Liver (tissue), 9 donors: ENCODE results near the gene ATP5F1B. TPM values are rescaled to one million over a fixed set of nuclear protein-coding genes. Genes with fewer than 3 reads are reported as not detected.

Experiments used
- DNase-seq: peaks from one replicate; pipeline ENCODE4 v3.0.0-alpha.2; 2017; ENCODE audit warnings: low spot score
- H3K27ac ChIP-seq, 2 donors: one replicate each; pipeline ENCODE4 v1.7.0; 2013; ENCODE audit warnings: inconsistent platforms in 2 of 2, low read length in 2 of 2, control low read depth in 1 of 2, low read depth in 1 of 2, mild to moderate bottlenecking in 1 of 2
- H3K27me3 ChIP-seq, 4 donors: one replicate each; pipeline versions ENCODE4 v1.6.1 to v1.7.0; 2013; ENCODE audit warnings: low read length in 3 of 4, inconsistent platforms in 1 of 4, mild to moderate bottlenecking in 1 of 4, moderate library complexity in 1 of 4; ENCODE audit not compliant: control insufficient read depth in 4 of 4, insufficient read depth in 4 of 4
- H3K36me3 ChIP-seq, 4 donors: one replicate each; pipeline versions ENCODE4 v1.6.1 to v1.7.0; 2013; ENCODE audit warnings: low read length in 3 of 4, mild to moderate bottlenecking in 3 of 4, low read depth in 1 of 4, moderate library complexity in 1 of 4; ENCODE audit not compliant: control insufficient read depth in 4 of 4, insufficient read depth in 3 of 4
- H3K4me1 ChIP-seq, 4 donors: one replicate each; pipeline versions ENCODE4 v1.6.1 to v1.7.0; 2013; ENCODE audit warnings: low read length in 3 of 4, mild to moderate bottlenecking in 3 of 4, moderate library complexity in 1 of 4; ENCODE audit not compliant: control insufficient read depth in 4 of 4, insufficient read depth in 4 of 4
- H3K4me3 ChIP-seq, 3 donors: one replicate each; pipeline versions ENCODE4 v1.6.1 to v1.7.0; 2013; ENCODE audit warnings: low read length in 3 of 3, control low read depth in 1 of 3, low read depth in 1 of 3, mild to moderate bottlenecking in 1 of 3
- H3K9ac ChIP-seq, 2 donors: one replicate each; pipeline ENCODE4 v1.7.0; 2013; ENCODE audit warnings: low read length in 2 of 2, mild to moderate bottlenecking in 2 of 2, moderate library complexity in 2 of 2, control low read depth in 1 of 2, low read depth in 1 of 2
- H3K9me3 ChIP-seq, 4 donors: one replicate each; pipeline versions ENCODE4 v1.6.1 to v1.7.0; 2013; ENCODE audit warnings: low read length in 3 of 4; ENCODE audit not compliant: control insufficient read depth in 4 of 4
- ATF3 ChIP-seq: IDR thresholded peaks from 2 replicates; pipeline ENCODE4 v1.6.1; 2016; ENCODE audit warnings: antibody characterized with exemption
- CTCF ChIP-seq: fragments of 150-350 bp; IDR thresholded peaks from 2 replicates; pipeline ENCODE4 v1.5.1; 2017; ENCODE audit warnings: improper control_type of control experiment, low read depth, low read length; ENCODE audit not compliant: missing input control
- EGR1 ChIP-seq, 2 donors: IDR thresholded peaks; 2 replicates each; pipeline ENCODE4 v1.6.1; 2016 to 2018; ENCODE audit warnings: antibody characterized with exemption in 2 of 2, low read depth in 2 of 2
- FOXA1 ChIP-seq: IDR thresholded peaks from 2 replicates; pipeline ENCODE4 v1.6.1; 2016; ENCODE audit warnings: antibody characterized with exemption
- FOXA2 ChIP-seq: IDR thresholded peaks from 2 replicates; pipeline ENCODE4 v1.6.1; 2016; ENCODE audit warnings: antibody characterized with exemption
- GABPA ChIP-seq, 2 donors: IDR thresholded peaks in 1 of 2; conservative IDR thresholded peaks in 1 of 2; 2 replicates each; pipeline ENCODE4 v1.6.1; 2016; ENCODE audit warnings: antibody characterized with exemption in 2 of 2, mild to moderate bottlenecking in 1 of 2, moderate library complexity in 1 of 2
- HNF4A ChIP-seq, 2 donors: conservative IDR thresholded peaks; 2 replicates each; pipeline ENCODE4 v1.6.1; 2016; ENCODE audit warnings: antibody characterized with exemption in 2 of 2, mild to moderate bottlenecking in 2 of 2
- HNF4G ChIP-seq: IDR thresholded peaks from 2 replicates; pipeline ENCODE4 v1.6.1; 2016; ENCODE audit warnings: antibody characterized with exemption
- JUND ChIP-seq, 2 donors: IDR thresholded peaks; 2 replicates each; pipeline ENCODE4 v1.6.1; 2016; ENCODE audit warnings: antibody characterized with exemption in 2 of 2
- NR2F2 ChIP-seq: IDR thresholded peaks from 2 replicates; pipeline ENCODE4 v1.6.1; 2016; ENCODE audit warnings: antibody characterized with exemption
- RAD21 ChIP-seq, 2 donors: IDR thresholded peaks; 2 replicates each; pipeline ENCODE4 v1.6.1; 2016; ENCODE audit warnings: antibody characterized with exemption in 2 of 2, mild to moderate bottlenecking in 2 of 2
- RXRA ChIP-seq, 2 donors: IDR thresholded peaks; 2 replicates each; pipeline ENCODE4 v1.6.1; 2017 to 2018; ENCODE audit warnings: antibody characterized with exemption in 2 of 2, mild to moderate bottlenecking in 1 of 2
- SP1 ChIP-seq: IDR thresholded peaks from 2 replicates; pipeline ENCODE4 v1.6.1; 2018; ENCODE audit warnings: antibody characterized with exemption, mild to moderate bottlenecking
- TAF1 ChIP-seq: conservative IDR thresholded peaks from 2 replicates; pipeline ENCODE4 v1.6.1; 2016; ENCODE audit warnings: antibody characterized with exemption, mild to moderate bottlenecking
- YY1 ChIP-seq: IDR thresholded peaks from 2 replicates; pipeline ENCODE4 v1.6.1; 2016; ENCODE audit warnings: antibody characterized with exemption, mild to moderate bottlenecking
- WGBS: extraction: QIAGEN DNeasy Blood & Tissue Kit; methylation state at CpG from one replicate; pipeline ENCODE4 v1.1.7; 2013; 5-methylcytosine and 5-hydroxymethylcytosine counted together
- polyA plus RNA-seq, 2 donors: library from polyadenylated mRNA; stranded (reverse) in 1 of 2; unstranded in 1 of 2; fragments of 200-250 nt in 1 of 2; fragments of >200 nt in 1 of 2; fragmentation: Nextera tagmentation in 1 of 2; extraction: Ambion mirVana in 1 of 2; gene quantifications; one replicate each; pipeline versions ENCODE4 v1.2.1 to v1.2.3, GENCODE V29; 2013 to 2015
- total RNA-seq, 2 donors: library from RNA; depleted of rRNA; stranded (reverse); fragments of >200 nt; gene quantifications; one replicate each; pipeline ENCODE4 v1.2.3, GENCODE V29; 2014
- TF ChIP-seq, protein P1 (sequence below): IDR thresholded peaks from 2 replicates; pipeline ENCODE4 v1.6.1; 2016; ENCODE audit warnings: antibody characterized with exemption, mild to moderate bottlenecking
- TF ChIP-seq, protein P2 (sequence below): IDR thresholded peaks from 2 replicates; pipeline ENCODE4 v1.6.1; 2016; ENCODE audit warnings: antibody characterized with exemption
- TF ChIP-seq, protein P3 (sequence below): IDR thresholded peaks from 2 replicates; pipeline ENCODE4 v1.6.1; 2016; ENCODE audit warnings: antibody characterized with exemption
- donor health status: healthy.
- donor health status: healthy.
- donor health status: healthy.
- donor health status: healthy.
- donor health status: healthy.

The ATP5F1B gene
- total and polyA plus RNA-seq, 4 donors: 273 to 569 (median 438) TPM

- Histone ChIP-seq H3K4me3 (peak within 1 kb of the TSS; percentile 79 to 99 (median 89)), H3K9ac (peak within 1 kb of the TSS; percentile 94), H3K36me3 (peaks cover 0 to 6% (median 0%) of the 10 kb centered on the region in 4 donors), H3K27me3 (no peaks in the 10 kb centered on the region), H3K27ac (peak within 1 kb of the TSS; percentile 94 to 99), H3K4me1 (peaks cover 15 to 58% (median 50%) of the 10 kb centered on the region in 4 donors), H3K9me3 (no peaks in the 10 kb centered on the region)
- DNase-seq: peak; percentile 85
- TF ChIP-seq SP1: peak; percentile 53
- no peak for TF ChIP-seq JUND (IDR thresholded peaks at IDR 0.05)
- TF ChIP-seq TAF1: no peak
- TF ChIP-seq EGR1 (IDR thresholded peaks at IDR 0.05; ENCODE audit: low read depth in 2 of 2): peak in 1 of 2 donors; percentile 50
- no peak for TF ChIP-seq NR2F2
- no peak for TF ChIP-seq FOXA2
- peak; percentile 92 for TF ChIP-seq YY1
- TF ChIP-seq, protein P1, sequence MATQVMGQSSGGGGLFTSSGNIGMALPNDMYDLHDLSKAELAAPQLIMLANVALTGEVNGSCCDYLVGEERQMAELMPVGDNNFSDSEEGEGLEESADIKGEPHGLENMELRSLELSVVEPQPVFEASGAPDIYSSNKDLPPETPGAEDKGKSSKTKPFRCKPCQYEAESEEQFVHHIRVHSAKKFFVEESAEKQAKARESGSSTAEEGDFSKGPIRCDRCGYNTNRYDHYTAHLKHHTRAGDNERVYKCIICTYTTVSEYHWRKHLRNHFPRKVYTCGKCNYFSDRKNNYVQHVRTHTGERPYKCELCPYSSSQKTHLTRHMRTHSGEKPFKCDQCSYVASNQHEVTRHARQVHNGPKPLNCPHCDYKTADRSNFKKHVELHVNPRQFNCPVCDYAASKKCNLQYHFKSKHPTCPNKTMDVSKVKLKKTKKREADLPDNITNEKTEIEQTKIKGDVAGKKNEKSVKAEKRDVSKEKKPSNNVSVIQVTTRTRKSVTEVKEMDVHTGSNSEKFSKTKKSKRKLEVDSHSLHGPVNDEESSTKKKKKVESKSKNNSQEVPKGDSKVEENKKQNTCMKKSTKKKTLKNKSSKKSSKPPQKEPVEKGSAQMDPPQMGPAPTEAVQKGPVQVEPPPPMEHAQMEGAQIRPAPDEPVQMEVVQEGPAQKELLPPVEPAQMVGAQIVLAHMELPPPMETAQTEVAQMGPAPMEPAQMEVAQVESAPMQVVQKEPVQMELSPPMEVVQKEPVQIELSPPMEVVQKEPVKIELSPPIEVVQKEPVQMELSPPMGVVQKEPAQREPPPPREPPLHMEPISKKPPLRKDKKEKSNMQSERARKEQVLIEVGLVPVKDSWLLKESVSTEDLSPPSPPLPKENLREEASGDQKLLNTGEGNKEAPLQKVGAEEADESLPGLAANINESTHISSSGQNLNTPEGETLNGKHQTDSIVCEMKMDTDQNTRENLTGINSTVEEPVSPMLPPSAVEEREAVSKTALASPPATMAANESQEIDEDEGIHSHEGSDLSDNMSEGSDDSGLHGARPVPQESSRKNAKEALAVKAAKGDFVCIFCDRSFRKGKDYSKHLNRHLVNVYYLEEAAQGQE: no peak
- TF ChIP-seq CTCF: no peak
- TF ChIP-seq HNF4A (conservative IDR thresholded peaks at IDR 0.05): no peak
- TF ChIP-seq, protein P2, sequence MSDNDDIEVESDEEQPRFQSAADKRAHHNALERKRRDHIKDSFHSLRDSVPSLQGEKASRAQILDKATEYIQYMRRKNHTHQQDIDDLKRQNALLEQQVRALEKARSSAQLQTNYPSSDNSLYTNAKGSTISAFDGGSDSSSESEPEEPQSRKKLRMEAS: peak; percentile 71
- TF ChIP-seq ATF3: no peak
- peak in 1 of 2 donors; percentile 34 for TF ChIP-seq RAD21 (IDR thresholded peaks at IDR 0.05)
- WGBS: under 1% methylated on average over 31 of the region's 31 CpGs
These were observed 15.6 kb downstream of the ATP5F1B start, which contains the start of gene BAZ2A for GRCh38 chr12:56630180-56630632. Gene BAZ2A, minus strand, starts transcription at chr12:56630326. Its CDS starts 12,796 bp downstream, at chr12:56617530.

- WGBS: under 1% methylated on average over 46 of the region's 46 CpGs
- H3K27ac ChIP-seq: peak overlapping the region; percentile 94 to 99
- no peaks in the 10 kb centered on the region for H3K27me3 ChIP-seq
- H3K9me3 ChIP-seq: no peaks in the 10 kb centered on the region
- H3K9ac ChIP-seq: peak overlapping the region; percentile 94
- peak; percentile 39 for DNase-seq
- H3K4me3 ChIP-seq: peak overlapping the region; percentile 79 to 99 (median 89)
- H3K4me1 ChIP-seq: peaks cover 15 to 56% (median 47%) of the 10 kb centered on the region in 4 donors
- H3K36me3 ChIP-seq: peaks cover 0 to 6% (median 0%) of the 10 kb centered on the region in 4 donors
- no peak for TF ChIP-seq CTCF
- TF ChIP-seq TAF1: no peak
- TF ChIP-seq EGR1 (IDR thresholded peaks at IDR 0.05; ENCODE audit: low read depth in 2 of 2): no peak
- TF ChIP-seq FOXA1: no peak
- no peak for TF ChIP-seq YY1
- TF ChIP-seq FOXA2: no peak
- no peak for TF ChIP-seq JUND (IDR thresholded peaks at IDR 0.05)
- no peak for TF ChIP-seq SP1
- no peak for TF ChIP-seq HNF4G
- no peak for TF ChIP-seq RAD21 (IDR thresholded peaks at IDR 0.05)
- TF ChIP-seq ATF3: no peak
- no peak for TF ChIP-seq GABPA (IDR thresholded peaks at IDR 0.05 in 1 of 2, conservative IDR thresholded peaks at IDR 0.05 in 1 of 2)
- TF ChIP-seq, protein P3, sequence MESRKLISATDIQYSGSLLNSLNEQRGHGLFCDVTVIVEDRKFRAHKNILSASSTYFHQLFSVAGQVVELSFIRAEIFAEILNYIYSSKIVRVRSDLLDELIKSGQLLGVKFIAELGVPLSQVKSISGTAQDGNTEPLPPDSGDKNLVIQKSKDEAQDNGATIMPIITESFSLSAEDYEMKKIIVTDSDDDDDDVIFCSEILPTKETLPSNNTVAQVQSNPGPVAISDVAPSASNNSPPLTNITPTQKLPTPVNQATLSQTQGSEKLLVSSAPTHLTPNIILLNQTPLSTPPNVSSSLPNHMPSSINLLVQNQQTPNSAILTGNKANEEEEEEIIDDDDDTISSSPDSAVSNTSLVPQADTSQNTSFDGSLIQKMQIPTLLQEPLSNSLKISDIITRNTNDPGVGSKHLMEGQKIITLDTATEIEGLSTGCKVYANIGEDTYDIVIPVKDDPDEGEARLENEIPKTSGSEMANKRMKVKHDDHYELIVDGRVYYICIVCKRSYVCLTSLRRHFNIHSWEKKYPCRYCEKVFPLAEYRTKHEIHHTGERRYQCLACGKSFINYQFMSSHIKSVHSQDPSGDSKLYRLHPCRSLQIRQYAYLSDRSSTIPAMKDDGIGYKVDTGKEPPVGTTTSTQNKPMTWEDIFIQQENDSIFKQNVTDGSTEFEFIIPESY: no peak
- no peak for TF ChIP-seq HNF4A (conservative IDR thresholded peaks at IDR 0.05)
- no peak for TF ChIP-seq RXRA (IDR thresholded peaks at IDR 0.05)
These were observed 16.2 kb downstream of the ATP5F1B start for GRCh38 chr12:56629459-56630179.
